Activated T-cell treated with anti-CD3 and anti-CD28 coated beads for 24 hours (primary cell): ENCODE measurements around the gene RBM38.

Experiments
- DNase-seq: peaks from one replicate; pipeline ENCODE4 v3.0.0-alpha.2; 2020; ENCODE audit warnings: low read depth

The RBM38 gene

GRCh38 chr20:57404006-57404405, 12.8 kb downstream of the RBM38 start:
- no peak for DNase-seq

- no peak for DNase-seq
Observed at GRCh38 chr20:57404419-57405072, 13.3 kb downstream of the RBM38 start.

- no peak for DNase-seq
Observed at GRCh38 chr20:57405236-57406016, 14.2 kb downstream of the RBM38 start.

- no peak for DNase-seq
Observed at GRCh38 chr20:57407541-57407956, 16.4 kb downstream of the RBM38 start.

GRCh38 chr20:57408131-57408530, 16.9 kb downstream of the RBM38 start:
- DNase-seq = no peak

- DNase-seq = no peak
Observed at GRCh38 chr20:57408536-57409233, 17.5 kb downstream of the RBM38 start.

GRCh38 chr20:57409316-57409671, 18.1 kb downstream of the RBM38 start:
- DNase-seq = no peak

- no peak for DNase-seq
Observed at GRCh38 chr20:57409672-57410397, 18.6 kb downstream of the RBM38 start.

- DNase-seq = no peak
Observed at GRCh38 chr20:57410398-57410920, 19.3 kb downstream of the RBM38 start.

GRCh38 chr20:57410924-57411323, 19.7 kb downstream of the RBM38 start:
- no peak for DNase-seq

GRCh38 chr20:57411406-57412283, 20.4 kb downstream of the RBM38 start:
- DNase-seq = no peak

- DNase-seq = no peak
Observed at GRCh38 chr20:57412347-57413029, 21.3 kb downstream of the RBM38 start.

- no peak for DNase-seq
Observed at GRCh38 chr20:57413986-57414385, 22.8 kb downstream of the RBM38 start.

- DNase-seq = no peak
Observed at GRCh38 chr20:57414867-57415592, 23.8 kb downstream of the RBM38 start.

- DNase-seq = no peak
Observed at GRCh38 chr20:57415771-57416170, 24.6 kb downstream of the RBM38 start.

GRCh38 chr20:57416296-57417022, 25.3 kb downstream of the RBM38 start:
- no peak for DNase-seq

- no peak for DNase-seq
Observed at GRCh38 chr20:57417051-57417689, 26.0 kb downstream of the RBM38 start.
